Right lobe of liver (tissue), 4 donors: ENCODE results near the gene FPGS.

ENCODE experiments used
- POLR2A ChIP-seq: fragments of 450-650 bp; IDR thresholded peaks from one replicate; pipeline ENCODE4 v1.6.1; 2017; ENCODE audit warnings: antibody characterized with exemption, mild to moderate bottlenecking
- TF ChIP-seq, protein P1 (sequence below), 4 donors: fragments of 200-600 bp in 3 of 4; fragments of 450-650 bp in 1 of 4; IDR thresholded peaks; one replicate each; pipeline versions ENCODE4 v1.5.1 to v1.8.0; 2016 to 2022; ENCODE audit warnings: antibody characterized with exemption in 4 of 4, mild to moderate bottlenecking in 2 of 4
- donor health status: DM: no; HTN: no; CAD: no.
- donor health status: DM: no; HTN: no; CAD: no.
- donor health status: DM: no; HTN: yes; CAD: no.

DNA sequence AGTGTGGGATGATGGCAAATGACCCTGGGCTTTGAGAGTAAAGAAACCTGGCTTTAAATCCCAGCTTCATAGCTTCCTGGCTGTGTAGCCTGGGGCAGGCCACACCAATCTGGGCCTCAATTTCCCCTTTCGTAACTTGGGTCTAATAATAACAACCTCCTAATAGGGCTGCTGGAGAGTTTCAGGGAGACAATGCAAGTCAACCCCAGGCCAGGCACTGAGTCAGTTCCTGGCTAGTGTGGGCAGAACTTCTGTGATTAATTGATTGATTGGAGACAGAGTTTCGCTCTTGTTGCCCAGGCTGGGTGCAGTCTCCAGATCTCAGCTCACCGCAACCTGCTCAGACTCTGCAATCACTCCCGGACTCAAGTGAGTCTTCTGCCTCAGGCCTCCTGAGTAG, 20.9 kb upstream of the FPGS start:
- TF ChIP-seq, protein P1, sequence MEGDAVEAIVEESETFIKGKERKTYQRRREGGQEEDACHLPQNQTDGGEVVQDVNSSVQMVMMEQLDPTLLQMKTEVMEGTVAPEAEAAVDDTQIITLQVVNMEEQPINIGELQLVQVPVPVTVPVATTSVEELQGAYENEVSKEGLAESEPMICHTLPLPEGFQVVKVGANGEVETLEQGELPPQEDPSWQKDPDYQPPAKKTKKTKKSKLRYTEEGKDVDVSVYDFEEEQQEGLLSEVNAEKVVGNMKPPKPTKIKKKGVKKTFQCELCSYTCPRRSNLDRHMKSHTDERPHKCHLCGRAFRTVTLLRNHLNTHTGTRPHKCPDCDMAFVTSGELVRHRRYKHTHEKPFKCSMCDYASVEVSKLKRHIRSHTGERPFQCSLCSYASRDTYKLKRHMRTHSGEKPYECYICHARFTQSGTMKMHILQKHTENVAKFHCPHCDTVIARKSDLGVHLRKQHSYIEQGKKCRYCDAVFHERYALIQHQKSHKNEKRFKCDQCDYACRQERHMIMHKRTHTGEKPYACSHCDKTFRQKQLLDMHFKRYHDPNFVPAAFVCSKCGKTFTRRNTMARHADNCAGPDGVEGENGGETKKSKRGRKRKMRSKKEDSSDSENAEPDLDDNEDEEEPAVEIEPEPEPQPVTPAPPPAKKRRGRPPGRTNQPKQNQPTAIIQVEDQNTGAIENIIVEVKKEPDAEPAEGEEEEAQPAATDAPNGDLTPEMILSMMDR (IDR thresholded peaks at IDR 0.05) = no peak
- TF ChIP-seq POLR2A = no peak
